Left lung (tissue), 10 donors: Measurements from ENCODE around the gene CDCA3. TPM values are rescaled to one million over a fixed set of nuclear protein-coding genes. Genes with fewer than 3 reads are reported as not detected.
A peak's percentile ranks its signal among the peaks of the same experiment; 100 is the strongest.

ENCODE experiments used
- ATAC-seq: fragments of 200-7000 bp; cut with Tn5 transposase; one replicate; pipeline ENCODE4 v1.9.1; 2020; ENCODE audit warnings: moderate library complexity
- DNase-seq, 4 donors: peaks; one replicate each; pipeline ENCODE4 v3.0.0-alpha.2; 2013 to 2020
- H3K27ac ChIP-seq, 2 donors: fragments of 200-600 bp; sonication (generic) in 1 of 2; one replicate each; pipeline versions ENCODE4 v1.5.0 to v1.8.0; 2020 to 2021
- H3K27me3 ChIP-seq, 2 donors: fragments of 200-600 bp; sonication (generic) in 1 of 2; one replicate each; pipeline versions ENCODE4 v1.5.0 to v1.8.0; 2020 to 2021
- H3K36me3 ChIP-seq, 2 donors: fragments of 200-600 bp; sonication (generic) in 1 of 2; one replicate each; pipeline versions ENCODE4 v1.5.0 to v1.8.0; 2020 to 2021
- H3K4me1 ChIP-seq, 2 donors: fragments of 200-600 bp; one replicate each; pipeline ENCODE4 v1.8.0; 2021
- H3K4me3 ChIP-seq, 2 donors: fragments of 200-600 bp; sonication (generic) in 1 of 2; one replicate each; pipeline versions ENCODE4 v1.5.0 to v1.8.0; 2020 to 2021; ENCODE audit warnings: mild to moderate bottlenecking in 1 of 2
- H3K9me3 ChIP-seq, 2 donors: fragments of 200-600 bp; sonication (generic) in 1 of 2; one replicate each; pipeline versions ENCODE4 v1.5.0 to v1.8.0; 2020 to 2021
- CTCF ChIP-seq, 2 donors: fragments of 200-600 bp; sonication (generic) in 1 of 2; IDR thresholded peaks; one replicate each; pipeline versions ENCODE4 v1.5.0 to v1.8.0; 2021; ENCODE audit warnings: antibody characterized with exemption in 2 of 2
- intact Hi-C, 2 donors: fragments of 100-400 bp; cut with DNase I; formaldehyde crosslinking; loops; one replicate each; pipeline versions ENCODE4 v1.11.2 to v1.14.2; 2022
- polyA plus RNA-seq, 6 donors: library from polyadenylated mRNA; unstranded; fragments of 120-200 nt; gene quantifications; one replicate each; pipeline ENCODE4 v1.2.1, GENCODE V29; 2013; ENCODE audit not compliant: insufficient read length in 6 of 6
- total RNA-seq, 2 donors: library from RNA; stranded (reverse); fragmentation: NEBNext Ultra II Directional; extraction: Animal tissue kit (Norgen Biotek cat#: 25700); gene quantifications; one replicate each; pipeline ENCODE4 v1.2.1, GENCODE V29; 2021
- donor health status: DM: no; HTN: yes; CAD: no.
- donor health status: DM: no; HTN: no; CAD: no.

Gene CDCA3
- total and polyA plus RNA-seq, 8 donors = 2.0 to 59.2 (median 28.2) TPM

DNA sequence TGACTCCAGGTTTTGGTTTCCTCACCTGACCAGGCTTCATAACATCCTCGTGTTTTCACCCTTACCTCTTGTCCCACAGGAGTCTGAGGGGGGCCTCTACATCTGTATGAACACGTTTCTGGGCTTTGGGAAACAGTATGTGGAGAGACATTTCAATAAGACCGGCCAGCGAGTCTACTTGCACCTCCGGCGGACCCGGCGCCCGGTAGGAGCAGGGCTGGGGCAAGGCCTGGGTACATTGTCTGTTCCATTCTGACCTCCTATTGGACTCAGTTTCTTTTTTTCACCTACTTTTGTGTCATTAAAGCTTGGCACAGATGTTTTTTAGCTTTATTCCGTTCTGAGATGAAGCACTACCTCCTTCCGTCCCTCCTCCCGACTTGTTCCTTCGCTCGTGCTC, 4.2 kb upstream of the CDCA3 start:
- intact Hi-C loops = no loop called here
- ATAC-seq = no peak
- DNase-seq = no peak
- TF ChIP-seq CTCF (IDR thresholded peaks at IDR 0.05) = no peak
- Histone ChIP-seq H3K4me1 (peaks cover 11 to 24% of the 10 kb centered on the region in 2 donors), H3K4me3 (no peak overlapping the region), H3K9me3 (no peaks in the 10 kb centered on the region), H3K27ac (no peak overlapping the region), H3K27me3 (no peaks in the 10 kb centered on the region), H3K36me3 (peaks cover 0 to 53% of the 10 kb centered on the region in 2 donors)

GRCh38 chr12:6854036-6854435, 3.0 kb upstream of the CDCA3 start:
- Histone ChIP-seq H3K4me1 (peaks cover 11 to 29% of the 10 kb centered on the region in 2 donors), H3K27ac (no peak overlapping the region), H3K4me3 (no peak overlapping the region), H3K9me3 (no peaks in the 10 kb centered on the region), H3K36me3 (peaks cover 0 to 40% of the 10 kb centered on the region in 2 donors), H3K27me3 (no peaks in the 10 kb centered on the region)
- intact Hi-C loops = no loop called here
- DNase-seq (no peak), ATAC-seq (no peak)
- TF ChIP-seq CTCF (IDR thresholded peaks at IDR 0.05) = no peak

GRCh38 chr12:6853626-6854025, 2.5 kb upstream of the CDCA3 start:
- no peak for ATAC-seq

GRCh38 chr12:6852651-6853354, 1.7 kb upstream of the CDCA3 start:
- peak in 1 of 4 donors; percentile 55 for DNase-seq
- Histone ChIP-seq H3K9me3 (no peaks in the 10 kb centered on the region), H3K27me3 (no peaks in the 10 kb centered on the region), H3K4me3 (peak overlapping the region; percentile 55 to 62), H3K27ac (peak overlapping the region; percentile 95 to 96), H3K4me1 (peaks cover 11 to 29% of the 10 kb centered on the region in 2 donors), H3K36me3 (peaks cover 0 to 28% of the 10 kb centered on the region in 2 donors)
- intact Hi-C loops = no loop called here
- no peak for ATAC-seq
- no peak for TF ChIP-seq CTCF (IDR thresholded peaks at IDR 0.05)

More at GRCh38 chr12:6853626-6854025, 2.5 kb upstream of the CDCA3 start:
- H3K4me1 ChIP-seq = peaks cover 11 to 29% of the 10 kb centered on the region in 2 donors
- TF ChIP-seq CTCF (IDR thresholded peaks at IDR 0.05) = no peak
- peaks cover 0 to 36% of the 10 kb centered on the region in 2 donors for H3K36me3 ChIP-seq
- peak overlapping the region in 1 of 2 donors; percentile 62 for H3K4me3 ChIP-seq
- no peak for DNase-seq
- intact Hi-C loops = no loop called here
- peak overlapping the region; percentile 95 to 96 for H3K27ac ChIP-seq
- H3K27me3 ChIP-seq = no peaks in the 10 kb centered on the region
- H3K9me3 ChIP-seq = no peaks in the 10 kb centered on the region

DNA sequence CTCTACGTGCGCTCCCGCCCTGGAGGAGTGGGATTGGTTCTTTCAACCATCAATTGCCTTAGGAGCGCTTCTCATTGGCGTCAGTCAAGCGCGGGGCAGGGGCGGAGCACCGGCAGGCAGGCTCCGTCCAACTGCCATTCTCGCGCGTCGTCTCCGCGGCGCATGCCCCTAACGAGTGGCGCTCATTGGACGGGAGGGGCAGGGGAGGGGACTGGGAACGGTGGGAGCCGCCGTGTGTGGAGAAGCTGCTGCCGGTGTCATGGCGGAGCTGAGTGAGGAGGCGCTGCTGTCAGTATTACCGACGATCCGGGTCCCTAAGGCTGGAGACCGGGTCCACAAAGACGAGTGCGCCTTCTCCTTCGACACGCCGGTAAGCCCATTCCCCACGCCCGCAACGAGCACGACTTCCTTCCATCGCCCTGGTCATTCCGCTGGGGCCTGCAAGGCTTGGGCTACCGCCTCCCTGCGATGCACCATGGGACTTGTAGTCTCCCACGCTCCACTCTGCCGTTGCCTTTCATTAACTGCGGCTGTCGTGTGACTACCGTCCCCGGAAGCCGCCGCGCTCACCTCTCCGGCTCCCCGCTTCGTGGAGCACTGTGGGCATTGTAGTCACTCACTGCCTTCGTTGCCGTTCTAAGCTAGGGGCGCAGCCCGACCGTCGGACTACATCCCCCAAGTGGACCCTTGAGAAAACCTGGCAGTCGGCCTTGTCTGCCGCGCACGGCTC, 1.0 kb upstream of the CDCA3 start, which contains the start of gene USP5:
Gene USP5, plus strand, starts transcription at position 230 of the 730 bp plus-strand sequence. Its CDS starts 30 bp downstream, at position 260.
- Histone ChIP-seq H3K27ac (peak within 1 kb of the TSS; percentile 95 to 96), H3K36me3 (peaks cover 0 to 21% of the 10 kb centered on the region in 2 donors), H3K27me3 (no peaks in the 10 kb centered on the region), H3K9me3 (no peaks in the 10 kb centered on the region), H3K4me3 (peak within 1 kb of the TSS; percentile 55 to 62), H3K4me1 (peaks cover 11 to 29% of the 10 kb centered on the region in 2 donors)
- DNase-seq (peak; percentile 99 to 100 (median 100)), ATAC-seq (peak; percentile 89)
- intact Hi-C loops = no loop called here
- peak in 1 of 2 donors; percentile 22 for TF ChIP-seq CTCF (IDR thresholded peaks at IDR 0.05)
